ENCODE data around the gene RASGRP2.

The RASGRP2 gene

GRCh38 chr11:64694821-64695365 lies 49.0 kb downstream of the RASGRP2 start:
- H2AK5ac ChIP-seq (ENCODE audit: low read depth, low read length): peak overlapping the region; percentile 57
- no peak overlapping the region for H3K23ac ChIP-seq (ENCODE audit: low read depth, low read length, poor library complexity)
- H3K79me1 ChIP-seq (ENCODE audit: low read depth, low read length): no peaks in the 10 kb centered on the region
- H3K14ac ChIP-seq (ENCODE audit: low read length): no peak overlapping the region
- no peak overlapping the region for H3K4ac ChIP-seq (ENCODE audit: low read length)
- no peaks in the 10 kb centered on the region for H3K36me3 ChIP-seq (replicated peaks in 1 of 2; ENCODE audit: control insufficient read depth in 2 of 2, insufficient read depth in 2 of 2, low read length in 2 of 2)
- no CpG with 5 or more reads among the region's 5 CpGs for WGBS, 2 donors (ENCODE audit: extremely low coverage in 2 of 2, insufficient read length in 2 of 2, insufficient replicate concordance in 1 of 2)
- no peak overlapping the region for H3K4me2 ChIP-seq (ENCODE audit: insufficient read depth, low read length, poor library complexity, severe bottlenecking)
- no peak for DNase-seq (ENCODE audit: low spot score)
- no peak overlapping the region for H2BK5ac ChIP-seq (ENCODE audit: low read length)
- no peak overlapping the region for H2BK15ac ChIP-seq (ENCODE audit: low read length)
- H3K4me3 ChIP-seq (ENCODE audit: low read length in 2 of 2): no peak overlapping the region
- H3K9ac ChIP-seq (ENCODE audit: low read depth, low read length, poor library complexity): no peak overlapping the region
- no peak overlapping the region for H4K8ac ChIP-seq (ENCODE audit: low read depth, low read length)
- peaks cover 9 to 17% of the 10 kb centered on the region in 2 donors for H3K4me1 ChIP-seq (ENCODE audit: control insufficient read depth in 2 of 2, insufficient read depth in 1 of 2, low read depth in 1 of 2, low read length in 2 of 2)
- H4K91ac ChIP-seq (ENCODE audit: low read depth, low read length, poor library complexity): peak overlapping the region; percentile 40
- no peak overlapping the region for H3K27ac ChIP-seq (replicated peaks; ENCODE audit: low read length)
- H3K27me3 ChIP-seq (ENCODE audit: control insufficient read depth in 3 of 3, insufficient read depth in 3 of 3, low read depth in 1 of 3, low read length in 3 of 3): no peaks in the 10 kb centered on the region
- peak overlapping the region; percentile 89 for H3K18ac ChIP-seq (ENCODE audit: low read length)
- no peaks in the 10 kb centered on the region for H3K9me3 ChIP-seq (replicated peaks in 1 of 2; ENCODE audit: control insufficient read depth in 2 of 2, insufficient read depth in 1 of 2, low read depth in 1 of 2, low read length in 2 of 2)
- H2BK12ac ChIP-seq (ENCODE audit: low read length): no peak overlapping the region
- no peak overlapping the region for H2BK120ac ChIP-seq (ENCODE audit: low read depth, low read length)
- peak overlapping the region; percentile 70 for H2AFZ ChIP-seq (ENCODE audit: low read length)

- H3K18ac ChIP-seq (ENCODE audit: low read length): no peak overlapping the region
- no peak overlapping the region for H3K14ac ChIP-seq (ENCODE audit: low read length)
- H4K8ac ChIP-seq (ENCODE audit: low read depth, low read length): no peak overlapping the region
- no peak overlapping the region for H3K23ac ChIP-seq (ENCODE audit: low read depth, low read length, poor library complexity)
- H2AFZ ChIP-seq (ENCODE audit: low read length): peak overlapping the region; percentile 70
- H3K27me3 ChIP-seq (ENCODE audit: control insufficient read depth in 3 of 3, insufficient read depth in 3 of 3, low read depth in 1 of 3, low read length in 3 of 3): no peaks in the 10 kb centered on the region
- no peak overlapping the region for H3K9ac ChIP-seq (ENCODE audit: low read depth, low read length, poor library complexity)
- H3K4me2 ChIP-seq (ENCODE audit: insufficient read depth, low read length, poor library complexity, severe bottlenecking): no peak overlapping the region
- H3K9me3 ChIP-seq (replicated peaks in 1 of 2; ENCODE audit: control insufficient read depth in 2 of 2, insufficient read depth in 1 of 2, low read depth in 1 of 2, low read length in 2 of 2): no peaks in the 10 kb centered on the region
- no CpG with 5 or more reads among the region's 4 CpGs for WGBS, 2 donors (ENCODE audit: extremely low coverage in 2 of 2, insufficient read length in 2 of 2, insufficient replicate concordance in 1 of 2)
- no peak overlapping the region for H2BK12ac ChIP-seq (ENCODE audit: low read length)
- peaks cover 9 to 17% of the 10 kb centered on the region in 2 donors for H3K4me1 ChIP-seq (ENCODE audit: control insufficient read depth in 2 of 2, insufficient read depth in 1 of 2, low read depth in 1 of 2, low read length in 2 of 2)
- no peak overlapping the region for H3K27ac ChIP-seq (replicated peaks; ENCODE audit: low read length)
- no peak overlapping the region for H2BK5ac ChIP-seq (ENCODE audit: low read length)
- no peaks in the 10 kb centered on the region for H3K36me3 ChIP-seq (replicated peaks in 1 of 2; ENCODE audit: control insufficient read depth in 2 of 2, insufficient read depth in 2 of 2, low read length in 2 of 2)
- no peak overlapping the region for H2AK5ac ChIP-seq (ENCODE audit: low read depth, low read length)
- no peak overlapping the region for H3K4me3 ChIP-seq (ENCODE audit: low read length in 2 of 2)
- no peak for DNase-seq (ENCODE audit: low spot score)
- no peak overlapping the region for H4K91ac ChIP-seq (ENCODE audit: low read depth, low read length, poor library complexity)
- no peak overlapping the region for H2BK120ac ChIP-seq (ENCODE audit: low read depth, low read length)
- no peak overlapping the region for H2BK15ac ChIP-seq (ENCODE audit: low read length)
- H3K79me1 ChIP-seq (ENCODE audit: low read depth, low read length): no peaks in the 10 kb centered on the region
- no peak overlapping the region for H3K4ac ChIP-seq (ENCODE audit: low read length)
These were observed 49.8 kb downstream of the RASGRP2 start for GRCh38 chr11:64694026-64694755.

GRCh38 chr11:64692764-64693331 lies 51.1 kb downstream of the RASGRP2 start:
- no peak overlapping the region for H3K18ac ChIP-seq (ENCODE audit: low read length)
- H4K91ac ChIP-seq (ENCODE audit: low read depth, low read length, poor library complexity): no peak overlapping the region
- no peak overlapping the region for H2AK5ac ChIP-seq (ENCODE audit: low read depth, low read length)
- no peak overlapping the region for H2BK12ac ChIP-seq (ENCODE audit: low read length)
- no peak overlapping the region for H4K8ac ChIP-seq (ENCODE audit: low read depth, low read length)
- H3K9ac ChIP-seq (ENCODE audit: low read depth, low read length, poor library complexity): no peak overlapping the region
- no peak overlapping the region for H3K4me2 ChIP-seq (ENCODE audit: insufficient read depth, low read length, poor library complexity, severe bottlenecking)
- no peaks in the 10 kb centered on the region for H3K79me1 ChIP-seq (ENCODE audit: low read depth, low read length)
- H3K14ac ChIP-seq (ENCODE audit: low read length): no peak overlapping the region
- H3K36me3 ChIP-seq (replicated peaks in 1 of 2; ENCODE audit: control insufficient read depth in 2 of 2, insufficient read depth in 2 of 2, low read length in 2 of 2): no peaks in the 10 kb centered on the region
- no peaks in the 10 kb centered on the region for H3K9me3 ChIP-seq (replicated peaks in 1 of 2; ENCODE audit: control insufficient read depth in 2 of 2, insufficient read depth in 1 of 2, low read depth in 1 of 2, low read length in 2 of 2)
- H2BK120ac ChIP-seq (ENCODE audit: low read depth, low read length): no peak overlapping the region
- H3K4ac ChIP-seq (ENCODE audit: low read length): no peak overlapping the region
- no CpG with 5 or more reads among the region's 13 CpGs for WGBS, 2 donors (ENCODE audit: extremely low coverage in 2 of 2, insufficient read length in 2 of 2, insufficient replicate concordance in 1 of 2)
- H3K27ac ChIP-seq (replicated peaks; ENCODE audit: low read length): no peak overlapping the region
- no peak overlapping the region for H2BK5ac ChIP-seq (ENCODE audit: low read length)
- H2AFZ ChIP-seq (ENCODE audit: low read length): no peak overlapping the region
- no peak overlapping the region for H3K23ac ChIP-seq (ENCODE audit: low read depth, low read length, poor library complexity)
- no peaks in the 10 kb centered on the region for H3K27me3 ChIP-seq (ENCODE audit: control insufficient read depth in 3 of 3, insufficient read depth in 3 of 3, low read depth in 1 of 3, low read length in 3 of 3)
- DNase-seq (ENCODE audit: low spot score): no peak
- no peak overlapping the region for H3K4me3 ChIP-seq (ENCODE audit: low read length in 2 of 2)
- H2BK15ac ChIP-seq (ENCODE audit: low read length): no peak overlapping the region
- peaks cover 11 to 22% of the 10 kb centered on the region in 2 donors for H3K4me1 ChIP-seq (ENCODE audit: control insufficient read depth in 2 of 2, insufficient read depth in 1 of 2, low read depth in 1 of 2, low read length in 2 of 2)

- DNase-seq (ENCODE audit: low spot score): no peak
- H3K9me3 ChIP-seq (replicated peaks in 1 of 2; ENCODE audit: control insufficient read depth in 2 of 2, insufficient read depth in 1 of 2, low read depth in 1 of 2, low read length in 2 of 2): no peaks in the 10 kb centered on the region
- H3K79me1 ChIP-seq (ENCODE audit: low read depth, low read length): no peaks in the 10 kb centered on the region
- no peak overlapping the region for H3K4ac ChIP-seq (ENCODE audit: low read length)
- H3K23ac ChIP-seq (ENCODE audit: low read depth, low read length, poor library complexity): no peak overlapping the region
- H2BK120ac ChIP-seq (ENCODE audit: low read depth, low read length): no peak overlapping the region
- no peak overlapping the region for H3K4me2 ChIP-seq (ENCODE audit: insufficient read depth, low read length, poor library complexity, severe bottlenecking)
- H4K91ac ChIP-seq (ENCODE audit: low read depth, low read length, poor library complexity): no peak overlapping the region
- no peak overlapping the region for H2AFZ ChIP-seq (ENCODE audit: low read length)
- H3K27me3 ChIP-seq (ENCODE audit: control insufficient read depth in 3 of 3, insufficient read depth in 3 of 3, low read depth in 1 of 3, low read length in 3 of 3): no peaks in the 10 kb centered on the region
- no peak overlapping the region for H2BK12ac ChIP-seq (ENCODE audit: low read length)
- no peak overlapping the region for H3K27ac ChIP-seq (replicated peaks; ENCODE audit: low read length)
- no CpG with 5 or more reads among the region's 1 CpG for WGBS, 2 donors (ENCODE audit: extremely low coverage in 2 of 2, insufficient read length in 2 of 2, insufficient replicate concordance in 1 of 2)
- H3K14ac ChIP-seq (ENCODE audit: low read length): no peak overlapping the region
- H4K8ac ChIP-seq (ENCODE audit: low read depth, low read length): no peak overlapping the region
- no peak overlapping the region for H2BK15ac ChIP-seq (ENCODE audit: low read length)
- no peak overlapping the region for H2BK5ac ChIP-seq (ENCODE audit: low read length)
- H3K36me3 ChIP-seq (replicated peaks in 1 of 2; ENCODE audit: control insufficient read depth in 2 of 2, insufficient read depth in 2 of 2, low read length in 2 of 2): no peaks in the 10 kb centered on the region
- no peak overlapping the region for H3K4me3 ChIP-seq (ENCODE audit: low read length in 2 of 2)
- peaks cover 11 to 28% of the 10 kb centered on the region in 2 donors for H3K4me1 ChIP-seq (ENCODE audit: control insufficient read depth in 2 of 2, insufficient read depth in 1 of 2, low read depth in 1 of 2, low read length in 2 of 2)
- H2AK5ac ChIP-seq (ENCODE audit: low read depth, low read length): no peak overlapping the region
- H3K9ac ChIP-seq (ENCODE audit: low read depth, low read length, poor library complexity): no peak overlapping the region
- no peak overlapping the region for H3K18ac ChIP-seq (ENCODE audit: low read length)
These were observed 52.4 kb downstream of the RASGRP2 start for GRCh38 chr11:64691543-64691942.
